Activated T-cell treated with anti-CD3 and anti-CD28 coated beads, Interleukin-2, amount 50 U/mL, for 1 hour (primary cell): Measurements from ENCODE around the gene MGAT5B.
A peak's percentile ranks its signal among the peaks of the same experiment; 100 is the strongest.

ENCODE experiments used
- DNase-seq: peaks from one replicate; pipeline ENCODE4 v3.0.0-alpha.2; 2020

MGAT5B gene

DNA sequence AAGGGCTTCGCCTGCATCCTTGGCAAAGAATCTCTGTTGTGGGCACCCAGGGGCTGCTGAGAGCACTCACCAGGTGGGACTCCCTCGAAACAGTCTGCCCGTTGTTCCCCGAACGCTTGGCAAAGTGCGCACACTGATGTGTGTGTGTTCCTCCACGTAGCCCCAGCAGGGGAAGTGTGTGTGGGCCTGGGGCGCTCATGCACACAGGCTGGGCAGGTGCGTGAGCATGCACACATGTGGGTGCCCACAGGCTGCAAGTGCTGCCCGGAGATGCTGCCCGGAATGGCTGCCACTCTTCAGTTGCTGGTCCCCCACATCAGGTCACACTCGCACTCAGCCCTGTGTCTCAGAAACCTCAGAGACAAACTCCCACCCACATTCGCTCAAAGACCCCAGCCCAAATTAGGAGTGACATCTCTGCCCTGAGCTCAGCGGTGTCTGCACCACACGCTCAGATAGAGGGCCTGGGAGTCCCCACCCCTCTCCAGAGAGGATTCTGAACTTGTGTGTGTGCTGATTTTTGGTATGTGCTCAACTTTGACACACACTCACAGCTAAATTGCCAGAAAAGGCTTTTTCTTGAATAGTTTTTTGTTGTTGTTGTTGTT lies 119.4 kb downstream of the MGAT5B start:
- no peak for DNase-seq

DNA sequence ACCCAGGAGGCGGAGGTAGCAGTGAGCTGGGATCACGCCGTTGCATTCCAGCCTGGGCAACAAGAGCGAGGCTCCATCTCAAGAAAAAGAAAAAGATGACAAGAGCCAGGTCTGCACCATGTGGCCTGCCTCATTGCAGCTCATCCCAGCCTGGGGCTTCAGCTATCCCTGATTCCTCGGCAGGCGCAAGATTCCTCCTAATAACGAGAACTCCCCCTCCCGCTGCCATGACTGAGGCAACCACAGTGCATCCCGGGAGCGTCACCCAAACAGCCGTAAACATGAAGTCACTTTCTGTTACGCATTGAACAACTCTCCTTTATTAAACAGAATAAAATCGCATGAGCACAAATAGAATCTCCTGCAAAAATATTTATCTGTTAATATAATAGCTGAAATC lies 120.6 kb downstream of the MGAT5B start:
- no peak for DNase-seq

DNA sequence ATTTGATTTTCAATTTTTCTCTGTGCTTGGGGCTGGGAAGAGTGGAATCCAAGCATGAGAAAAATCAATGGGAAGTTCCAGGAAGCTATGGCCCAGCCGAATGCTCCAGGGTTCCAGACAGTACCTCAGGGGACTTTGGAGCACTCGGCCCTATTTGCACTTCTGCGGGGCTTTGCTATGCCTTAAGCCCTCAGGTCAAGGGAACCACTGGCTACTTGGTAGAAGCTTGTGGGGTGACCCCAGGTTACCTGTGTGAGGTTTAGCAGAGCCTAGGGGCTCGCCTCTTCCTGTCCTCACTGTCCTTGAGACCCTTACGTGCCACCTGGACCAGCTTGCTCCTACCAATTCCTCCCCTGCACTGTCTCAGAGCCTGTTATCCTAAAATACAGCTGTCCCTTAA lies 121.3 kb downstream of the MGAT5B start:
- no peak for DNase-seq

DNA sequence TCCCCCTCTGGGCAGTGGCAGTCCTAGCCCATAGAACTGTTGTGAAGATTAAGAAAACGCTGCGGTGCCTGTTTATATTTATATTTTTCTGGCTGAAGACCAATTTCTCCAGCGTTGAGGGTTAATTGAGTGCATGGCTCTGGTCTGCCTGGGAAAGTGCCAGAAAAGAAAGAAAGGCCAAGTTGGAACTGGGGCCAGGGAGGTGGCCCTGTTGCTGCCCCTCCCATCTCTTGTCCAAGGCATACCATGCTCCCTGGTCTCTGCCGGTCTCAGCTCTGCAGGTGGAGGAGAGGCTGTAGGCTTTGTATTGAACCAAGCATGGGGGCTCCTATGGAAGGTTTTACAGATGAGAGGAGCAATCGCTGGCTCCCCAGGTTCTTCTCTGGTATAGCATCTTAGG lies 124.7 kb downstream of the MGAT5B start:
- no peak for DNase-seq

DNA sequence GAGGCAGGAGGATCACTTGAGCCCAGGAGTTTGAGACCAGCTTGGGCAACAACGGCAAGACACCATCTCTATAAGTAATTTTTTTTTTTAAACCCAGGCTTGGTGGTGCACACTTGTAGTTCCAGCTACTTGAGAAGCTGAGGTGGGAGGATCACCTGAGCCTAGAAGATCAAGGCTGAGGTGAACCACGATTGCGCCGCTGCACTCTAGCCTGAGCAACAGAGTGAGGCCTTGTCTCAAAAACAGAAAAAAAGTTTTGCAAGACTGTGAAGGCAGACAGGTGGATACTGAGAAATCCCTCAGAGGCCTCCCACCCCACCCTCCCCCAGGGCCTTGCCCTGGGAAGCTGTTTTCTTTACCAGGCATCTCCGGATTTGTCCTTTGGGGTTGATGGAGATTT lies 125.4 kb downstream of the MGAT5B start:
- no peak for DNase-seq

DNA sequence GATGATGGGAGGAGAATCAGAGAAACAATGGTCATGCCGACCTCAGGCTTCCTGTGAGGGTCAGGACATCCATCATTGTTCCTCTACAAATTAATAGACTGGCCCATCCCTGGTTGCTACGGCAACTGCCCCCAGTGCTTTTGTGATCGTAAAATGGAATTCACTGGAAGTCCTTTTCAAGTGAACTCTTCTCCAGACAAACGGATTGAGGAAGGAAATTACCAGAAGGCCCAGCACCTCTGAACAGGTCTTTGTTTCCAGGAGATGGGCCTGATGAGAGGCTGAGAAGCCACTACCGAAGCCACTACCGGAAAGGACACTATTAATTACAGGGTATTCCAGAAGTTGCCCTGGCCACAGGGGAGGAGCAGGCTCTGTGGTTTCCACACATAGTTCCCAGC lies 126.0 kb downstream of the MGAT5B start:
- no peak for DNase-seq

DNA sequence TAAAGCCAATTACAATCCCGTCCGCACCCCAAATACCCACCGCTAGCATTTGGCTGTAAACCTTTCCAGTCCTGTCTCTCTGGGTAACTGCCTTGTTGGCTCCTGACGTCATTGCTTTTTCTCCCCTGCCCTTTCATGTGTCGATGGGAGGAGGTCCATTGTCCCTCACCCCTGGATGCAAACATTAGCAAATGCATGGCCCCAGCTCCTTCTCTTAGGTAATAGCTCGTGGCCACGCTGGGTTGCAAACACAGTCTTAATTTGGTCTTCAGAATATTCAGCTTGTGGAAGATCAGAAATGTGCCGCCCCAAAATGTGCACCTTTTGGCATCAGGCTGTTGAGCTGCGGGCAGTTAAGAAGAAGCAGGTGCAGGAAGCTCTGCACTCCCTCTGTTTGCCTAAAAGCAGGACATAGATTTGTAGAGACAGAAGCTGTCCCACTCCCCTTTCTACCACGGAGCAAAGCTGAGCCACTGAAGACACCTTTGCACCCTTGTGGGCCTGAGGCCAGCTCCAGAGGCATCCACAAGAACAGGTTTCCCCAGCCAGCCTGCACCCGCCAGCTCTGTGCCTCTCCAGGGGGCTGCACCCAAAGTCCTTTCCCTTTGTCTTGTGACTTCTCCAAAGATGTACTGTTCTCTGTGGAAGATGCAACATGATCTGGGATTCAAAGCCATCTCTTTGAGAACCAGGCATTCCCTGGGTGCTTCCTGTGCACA lies 127.3 kb downstream of the MGAT5B start:
- DNase-seq: no peak

DNA sequence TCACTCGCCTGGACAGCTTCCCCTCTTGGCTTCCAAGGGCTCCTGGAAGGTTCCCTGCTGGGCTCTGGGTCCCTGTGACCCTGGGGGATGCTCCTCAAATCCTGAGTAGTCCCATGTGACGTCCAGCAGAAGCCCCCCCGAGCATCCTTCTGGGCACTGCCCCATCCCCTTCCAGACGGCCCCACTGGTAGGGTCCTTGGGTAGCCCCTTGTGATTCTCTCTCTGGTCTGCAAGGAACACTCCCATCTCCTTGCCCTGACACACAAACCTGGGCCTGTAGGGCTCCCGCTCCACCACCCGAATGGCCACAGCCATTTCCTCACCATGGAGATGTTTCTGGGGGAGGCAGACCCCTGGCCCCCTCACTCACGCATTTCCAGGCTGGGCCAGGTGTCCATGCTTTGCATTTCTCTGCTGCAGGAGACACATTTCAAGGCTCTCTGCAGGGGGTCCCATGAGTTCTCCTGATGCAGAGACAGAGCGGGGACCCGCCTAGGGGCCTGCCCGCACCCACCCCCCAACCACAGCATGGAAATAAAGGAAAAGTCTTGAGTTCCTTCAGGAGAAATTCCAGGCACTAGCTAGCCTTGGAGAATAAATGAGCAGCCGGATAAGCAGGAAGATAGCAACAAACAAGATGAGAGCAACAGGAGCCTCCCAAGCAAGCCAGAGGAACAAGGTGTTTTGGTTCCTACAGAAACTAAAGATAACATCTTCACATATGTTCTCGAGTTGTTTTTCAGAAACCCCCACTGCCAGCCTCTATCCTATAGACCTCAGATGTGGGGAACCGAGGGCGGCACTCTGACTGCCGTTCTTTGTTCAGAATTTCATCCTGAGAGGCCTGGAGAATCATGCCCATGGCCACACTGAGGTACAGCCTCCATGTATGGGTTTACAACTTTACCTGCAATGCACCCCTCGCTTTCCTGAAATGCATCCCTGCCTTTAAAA lies 128.8 kb downstream of the MGAT5B start:
- DNase-seq: no peak

DNA sequence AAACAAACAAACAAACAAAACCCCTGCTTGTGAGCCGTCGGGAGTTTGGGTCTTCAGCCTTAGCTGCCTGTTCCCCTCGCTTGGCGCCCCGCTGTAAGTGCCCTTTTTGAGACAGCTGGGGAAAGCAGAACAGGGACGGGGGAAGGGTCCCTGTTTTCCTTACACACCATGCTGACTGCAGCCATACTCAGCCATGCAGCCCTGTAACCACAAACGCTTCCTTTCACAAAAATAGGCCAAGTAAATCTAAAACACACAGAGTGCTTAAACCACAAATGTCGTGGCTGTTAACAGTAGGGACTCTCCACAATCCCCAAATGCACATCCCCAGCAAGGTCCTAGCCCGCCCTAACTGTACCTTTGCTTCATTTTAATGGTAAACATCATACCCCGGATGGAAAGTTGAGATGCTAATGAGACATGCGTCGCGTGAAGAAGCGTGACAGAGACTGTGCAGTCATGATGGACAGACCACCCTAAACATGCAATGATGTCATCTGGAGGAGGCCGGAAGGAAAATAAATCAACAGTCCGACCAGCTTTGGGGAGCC lies 129.9 kb downstream of the MGAT5B start:
- peak; percentile 46 for DNase-seq

DNA sequence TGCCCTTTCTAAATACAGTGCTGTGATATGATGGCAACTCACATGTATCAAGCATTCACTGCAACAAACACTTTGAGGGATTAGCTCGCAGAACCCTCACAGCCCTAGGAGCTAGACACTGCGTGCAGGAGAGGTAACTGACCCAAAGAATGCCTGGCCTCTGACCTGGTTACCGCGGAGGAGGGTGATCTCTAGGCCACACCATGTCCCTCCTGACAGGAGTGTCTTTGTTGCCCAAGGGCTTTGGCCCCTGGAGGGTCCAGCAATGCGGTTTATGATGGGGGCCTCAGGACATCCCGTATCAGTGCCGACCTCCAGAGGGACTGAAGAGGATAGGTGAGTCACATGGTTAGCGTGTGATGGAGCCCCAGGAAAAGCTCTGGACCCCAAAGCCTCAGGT lies 130.6 kb downstream of the MGAT5B start:
- no peak for DNase-seq
